Ishikawa (cell line): ENCODE measurements around the gene ZDBF2.

Experiments
- CREB1 ChIP-seq: IDR thresholded peaks from 2 replicates; pipeline ENCODE4 v1.6.1; 2012; ENCODE audit warnings: low read depth
- NFIC ChIP-seq: IDR thresholded peaks from 2 replicates; pipeline ENCODE4 v1.6.1; 2012
- YY1 ChIP-seq: IDR thresholded peaks from 2 replicates; pipeline ENCODE4 v1.6.1; 2012; ENCODE audit warnings: low read depth
- TF ChIP-seq, protein P1 (sequence below): IDR thresholded peaks from 2 replicates; pipeline ENCODE4 v1.6.1; 2012

GRCh38 chr2:206245265-206245672 is 29.2 kb upstream of the ZDBF2 start:
- TF ChIP-seq NFIC (no peak), CREB1 (no peak), YY1 (no peak)
- TF ChIP-seq, protein P1, sequence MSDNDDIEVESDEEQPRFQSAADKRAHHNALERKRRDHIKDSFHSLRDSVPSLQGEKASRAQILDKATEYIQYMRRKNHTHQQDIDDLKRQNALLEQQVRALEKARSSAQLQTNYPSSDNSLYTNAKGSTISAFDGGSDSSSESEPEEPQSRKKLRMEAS, result no peak
